Measurements from ENCODE around the gene GREM1. TPM values are rescaled to one million over a fixed set of nuclear protein-coding genes. Genes with fewer than 3 reads are reported as not detected.

GREM1 gene
- total and polyA plus RNA-seq, 2 experiments from 2014 or later: 0.27 to 1.0 TPM

GRCh38 chr15:32790352-32790999 is 72.7 kb downstream of the GREM1 start (continued):
- no peak for TF ChIP-seq STAT1 (IDR thresholded peaks at IDR 0.05; ENCODE audit: unreplicated experiment)
- TF ChIP-seq ZNF114 (CRISPR knock-in tag; IDR thresholded peaks at IDR 0.05): no peak
- TF ChIP-seq ZNF331 (CRISPR knock-in tag; IDR thresholded peaks at IDR 0.05; ENCODE audit: low read depth): no peak
- no peak for TF ChIP-seq ETS1 (IDR thresholded peaks at IDR 0.05)

GRCh38 chr15:32792436-32792835 is 74.6 kb downstream of the GREM1 start:
- Mint-ChIP-seq H3K9me3 (no peaks in the 10 kb centered on the region), H3K4me3 (no peak overlapping the region), H3K27ac (no peak overlapping the region), H3K27me3 (ENCODE audit: insufficient read depth, low read depth, poor library complexity) (peaks cover 2% of the 10 kb centered on the region), H3K36me3 (ENCODE audit: low read depth) (no peaks in the 10 kb centered on the region), H3K4me1 (peaks cover 13% of the 10 kb centered on the region)
- Histone ChIP-seq H3K9me2 (ENCODE audit: insufficient read depth) (no peaks in the 10 kb centered on the region), H3K4me3 (no peak overlapping the region), H3K36me3 (ENCODE audit: insufficient read depth) (no peaks in the 10 kb centered on the region), H3K4me1 (ENCODE audit: insufficient read depth) (peaks cover 10% of the 10 kb centered on the region; the same call in 1 of the 2 replicates), H2AFZ (no peak overlapping the region), H3F3A (replicated peaks; ENCODE audit: low read depth) (no peaks in the 10 kb centered on the region), H3K4me2 (no peak overlapping the region), H4K20me1 (replicated peaks; ENCODE audit: insufficient read depth) (no peaks in the 10 kb centered on the region), H3K27ac (ENCODE audit: low read depth) (no peak overlapping the region), H3K79me2 (replicated peaks; ENCODE audit: insufficient read depth) (no peaks in the 10 kb centered on the region), H3K27me3 (ENCODE audit: insufficient read depth) (no peaks in the 10 kb centered on the region)
- ATAC-seq (no peak), DNase-seq (ENCODE audit: low spot score) (no peak)
- no peak for TF ChIP-seq REST (IDR thresholded peaks at IDR 0.05; ENCODE audit: unreplicated experiment)
- TF ChIP-seq ZNF114 (CRISPR knock-in tag; IDR thresholded peaks at IDR 0.05): no peak
- TF ChIP-seq JUNB (IDR thresholded peaks at IDR 0.05; ENCODE audit: unreplicated experiment): no peak
- TF ChIP-seq CTCF (conservative IDR thresholded peaks at IDR 0.05; ENCODE audit: low read depth in 2 of 2): no peak
- TF ChIP-seq EZH2phosphoT487 (IDR thresholded peaks at IDR 0.05; ENCODE audit: unreplicated experiment): no peak
- TF ChIP-seq EZH2 (IDR thresholded peaks at IDR 0.05; ENCODE audit: low read depth, unreplicated experiment): no peak
- no peak for TF ChIP-seq STAT1 (IDR thresholded peaks at IDR 0.05; ENCODE audit: unreplicated experiment)

Other genes with a start within 250 kb of the GREM1 start
- gene GOLGA8N, start 124.5 kb upstream of the GREM1 start, total RNA-seq (2014; rRNA removed; shearing (Covaris generic)): 0.50 and 14.8 TPM in 2 replicates
- 0.17 and 0.40 TPM in 2 replicates for gene GOLGA8N, start 124.5 kb upstream of the GREM1 start, polyA plus RNA-seq (2016; fragmentation: Nextera tagmentation; extraction: Ambion mirVana)
- 38.7 and 43.1 TPM in 2 replicates for gene ARHGAP11A, start 102.5 kb upstream of the GREM1 start, total RNA-seq (2014; rRNA removed; shearing (Covaris generic))
- 21.4 and 28.3 TPM in 2 replicates for gene ARHGAP11A, start 102.5 kb upstream of the GREM1 start, polyA plus RNA-seq (2016; fragmentation: Nextera tagmentation; extraction: Ambion mirVana)
- gene SCG5, start 76.3 kb upstream of the GREM1 start, total RNA-seq (2014; rRNA removed; shearing (Covaris generic)): 48.1 and 49.2 TPM in 2 replicates
- 64.4 and 73.3 TPM in 2 replicates for gene SCG5, start 76.3 kb upstream of the GREM1 start, polyA plus RNA-seq (2016; fragmentation: Nextera tagmentation; extraction: Ambion mirVana)

All from GM23338 (cell line).